CD4-positive, CD25-positive, alpha-beta regulatory T cell (primary cell): ENCODE results near the gene PARD3. TPM values are rescaled to one million over a fixed set of nuclear protein-coding genes. Genes with fewer than 3 reads are reported as not detected.

ENCODE experiments used
- ATAC-seq, 2 donors: fragments of 150-1000 bp; cut with Tn5 transposase; one replicate each; pipeline ENCODE4 v1.10.0; 2021; ENCODE audit warnings: low read depth in 2 of 2, moderate number of reproducible peaks in 2 of 2, moderate library complexity in 1 of 2
- DNase-seq, 3 donors: peaks; one replicate each; pipeline versions ENCODE4 v3.0.0 to v3.0.0-alpha.2; 2012 to 2022; ENCODE audit warnings: mixed read lengths in 1 of 3
- H3K27ac ChIP-seq: one replicate; pipeline ENCODE4 v1.7.0; 2013; ENCODE audit warnings: mild to moderate bottlenecking, low read length; ENCODE audit not compliant: insufficient read depth, poor library complexity, severe bottlenecking
- H3K27me3 ChIP-seq: one replicate; pipeline ENCODE4 v1.7.0; 2013; ENCODE audit warnings: low read length; ENCODE audit not compliant: control insufficient read depth, insufficient read depth
- H3K36me3 ChIP-seq: one replicate; pipeline ENCODE4 v1.7.0; 2013; ENCODE audit warnings: mild to moderate bottlenecking, low read length, moderate library complexity; ENCODE audit not compliant: control insufficient read depth, insufficient read depth
- H3K4me1 ChIP-seq: 2 replicates; pipeline ENCODE4 v1.7.0; 2013; ENCODE audit warnings: mild to moderate bottlenecking, low read length; ENCODE audit not compliant: insufficient read depth, control insufficient read depth, poor library complexity, severe bottlenecking
- H3K4me3 ChIP-seq: one replicate; pipeline ENCODE4 v1.7.0; 2013; ENCODE audit warnings: low read depth, mild to moderate bottlenecking, low read length, moderate library complexity
- H3K9me3 ChIP-seq, 2 experiments: 1 replicate in 1 of 2; 2 replicates in 1 of 2; pipeline ENCODE4 v1.7.0; 2013; ENCODE audit warnings: low read length in 2 of 2, mild to moderate bottlenecking in 1 of 2, moderate library complexity in 1 of 2; ENCODE audit not compliant: control insufficient read depth in 2 of 2
- H3K27ac Mint-ChIP-seq, 3 donors: one replicate each; pipeline ENCODE4 v1.8.0; 2020 to 2022; ENCODE audit warnings: mild to moderate bottlenecking in 3 of 3, mixed read lengths in 3 of 3, moderate library complexity in 2 of 3
- H3K27me3 Mint-ChIP-seq: one replicate; pipeline ENCODE4 v1.8.0; 2022; ENCODE audit warnings: mild to moderate bottlenecking, mixed read lengths
- H3K36me3 Mint-ChIP-seq: one replicate; pipeline ENCODE4 v1.8.0; 2020; ENCODE audit warnings: mixed read lengths
- H3K4me1 Mint-ChIP-seq, 4 donors: one replicate each; pipeline ENCODE4 v1.8.0; 2020 to 2022; ENCODE audit warnings: mixed read lengths in 4 of 4, mild to moderate bottlenecking in 1 of 4
- H3K4me3 Mint-ChIP-seq, 4 donors: one replicate each; pipeline ENCODE4 v1.8.0; 2020 to 2022; ENCODE audit warnings: mild to moderate bottlenecking in 4 of 4, mixed read lengths in 4 of 4, moderate library complexity in 3 of 4
- H3K9me3 Mint-ChIP-seq, 7 donors: one replicate each; pipeline ENCODE4 v1.8.0; 2020 to 2022; ENCODE audit warnings: mixed read lengths in 7 of 7, mild to moderate bottlenecking in 3 of 7, moderate library complexity in 2 of 7
- polyA plus RNA-seq, 4 donors: library from polyadenylated mRNA; unstranded; fragments of 300-500 nt; fragmentation: Illumina TruSeq; gene quantifications; one replicate each; pipeline ENCODE4 v1.2.3, GENCODE V29; 2021
- total RNA-seq: library from RNA; stranded (reverse); gene quantifications from one replicate; pipeline ENCODE4 v1.2.3, GENCODE V29; 2022

PARD3 gene
- total and polyA plus RNA-seq, 5 donors from 2014 or later = 0.08 to 0.79 TPM; not detected in 3

- Mint-ChIP-seq H3K4me3 (no peak overlapping the region), H3K27me3 (no peaks in the 10 kb centered on the region), H3K9me3 (peaks cover 0 to 2% (median 0%) of the 10 kb centered on the region in 7 donors), H3K4me1 (no peaks in the 10 kb centered on the region), H3K27ac (no peak overlapping the region), H3K36me3 (no peaks in the 10 kb centered on the region)
- no peaks in the 10 kb centered on the region for H3K4me1 ChIP-seq
- ATAC-seq (no peak), DNase-seq (no peak)
- H3K9me3 ChIP-seq = no peaks in the 10 kb centered on the region
- H3K27ac ChIP-seq = no peak overlapping the region
- H3K27me3 ChIP-seq = no peaks in the 10 kb centered on the region
- H3K4me3 ChIP-seq = no peak overlapping the region
- no peaks in the 10 kb centered on the region for H3K36me3 ChIP-seq
Observed at GRCh38 chr10:34687434-34688210, 127.5 kb downstream of the PARD3 start.

GRCh38 chr10:34682580-34682979 is 132.5 kb downstream of the PARD3 start:
- H3K4me1 ChIP-seq = no peaks in the 10 kb centered on the region
- no peak overlapping the region for H3K27ac Mint-ChIP-seq
- H3K9me3 Mint-ChIP-seq = no peaks in the 10 kb centered on the region
- H3K4me3 Mint-ChIP-seq = no peak overlapping the region
- ATAC-seq = no peak
- no peaks in the 10 kb centered on the region for H3K4me1 Mint-ChIP-seq
- DNase-seq = no peak
- H3K27me3 Mint-ChIP-seq = peaks cover 4% of the 10 kb centered on the region
- H3K27ac ChIP-seq = no peak overlapping the region
- no peaks in the 10 kb centered on the region for H3K27me3 ChIP-seq
- no peaks in the 10 kb centered on the region for H3K36me3 ChIP-seq
- no peaks in the 10 kb centered on the region for H3K36me3 Mint-ChIP-seq
- no peak overlapping the region for H3K4me3 ChIP-seq
- no peaks in the 10 kb centered on the region for H3K9me3 ChIP-seq

GRCh38 chr10:34681933-34682332 is 133.2 kb downstream of the PARD3 start:
- no peaks in the 10 kb centered on the region for H3K36me3 ChIP-seq
- no peaks in the 10 kb centered on the region for H3K4me1 ChIP-seq
- Mint-ChIP-seq H3K27ac (no peak overlapping the region), H3K27me3 (peaks cover 4% of the 10 kb centered on the region), H3K4me3 (no peak overlapping the region), H3K9me3 (no peaks in the 10 kb centered on the region), H3K36me3 (no peaks in the 10 kb centered on the region), H3K4me1 (no peaks in the 10 kb centered on the region)
- H3K9me3 ChIP-seq = no peaks in the 10 kb centered on the region
- H3K27ac ChIP-seq = no peak overlapping the region
- DNase-seq (no peak), ATAC-seq (no peak)
- no peaks in the 10 kb centered on the region for H3K27me3 ChIP-seq
- no peak overlapping the region for H3K4me3 ChIP-seq

- DNase-seq (no peak), ATAC-seq (no peak)
- Mint-ChIP-seq H3K36me3 (no peaks in the 10 kb centered on the region), H3K4me1 (no peaks in the 10 kb centered on the region), H3K27ac (no peak overlapping the region), H3K27me3 (peaks cover 4% of the 10 kb centered on the region), H3K4me3 (no peak overlapping the region), H3K9me3 (no peaks in the 10 kb centered on the region)
- H3K9me3 ChIP-seq = no peaks in the 10 kb centered on the region
- H3K36me3 ChIP-seq = no peaks in the 10 kb centered on the region
- no peak overlapping the region for H3K4me3 ChIP-seq
- H3K4me1 ChIP-seq = no peaks in the 10 kb centered on the region
- H3K27ac ChIP-seq = no peak overlapping the region
- no peaks in the 10 kb centered on the region for H3K27me3 ChIP-seq
Observed at GRCh38 chr10:34679177-34679576, 135.9 kb downstream of the PARD3 start.

DNA sequence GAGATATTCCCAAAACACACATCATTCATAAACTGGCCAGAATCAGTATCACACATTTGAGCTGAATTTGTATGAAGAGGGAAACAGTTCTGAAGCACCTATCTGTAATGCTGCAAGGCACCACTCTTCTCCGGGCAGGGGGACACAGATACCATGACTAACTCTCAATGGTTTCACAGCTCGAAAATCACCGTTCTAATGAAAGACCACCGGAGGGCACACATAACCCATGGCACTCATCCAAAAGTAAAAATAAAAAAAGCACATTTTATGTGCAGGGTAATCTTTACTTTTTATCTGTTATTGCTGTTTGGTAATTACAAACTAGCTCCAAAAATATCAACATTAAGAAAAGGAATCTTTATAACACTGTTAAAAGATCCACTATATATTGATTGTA is 137.5 kb downstream of the PARD3 start:
- H3K9me3 Mint-ChIP-seq = no peaks in the 10 kb centered on the region
- no peak overlapping the region for H3K27ac ChIP-seq
- no peaks in the 10 kb centered on the region for H3K36me3 ChIP-seq
- H3K36me3 Mint-ChIP-seq = no peaks in the 10 kb centered on the region
- H3K4me3 ChIP-seq = no peak overlapping the region
- no peak overlapping the region for H3K27ac Mint-ChIP-seq
- H3K27me3 ChIP-seq = no peaks in the 10 kb centered on the region
- no peaks in the 10 kb centered on the region for H3K4me1 Mint-ChIP-seq
- H3K9me3 ChIP-seq = no peaks in the 10 kb centered on the region
- H3K4me3 Mint-ChIP-seq = no peak overlapping the region
- no peaks in the 10 kb centered on the region for H3K4me1 ChIP-seq
- ATAC-seq (no peak), DNase-seq (no peak)
- H3K27me3 Mint-ChIP-seq = peaks cover 4% of the 10 kb centered on the region

DNA sequence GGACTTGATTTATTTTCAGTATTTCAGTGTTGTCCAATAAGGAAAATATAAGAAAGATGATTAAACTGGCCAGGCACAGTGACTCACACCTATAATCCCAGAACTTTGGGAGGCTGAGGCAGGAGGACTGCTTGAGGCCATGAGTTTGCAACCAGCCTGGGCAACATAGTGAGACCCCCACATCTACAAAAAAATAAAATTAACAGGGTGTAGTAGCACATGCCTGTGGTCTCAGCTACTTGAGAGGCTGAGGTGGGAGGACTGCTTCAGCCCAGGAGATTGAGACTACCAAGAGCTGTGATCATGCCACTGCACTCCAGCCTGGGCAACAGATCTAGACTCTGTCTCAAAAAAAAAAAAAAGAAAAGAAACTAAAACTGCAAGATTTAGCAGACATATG is 138.0 kb downstream of the PARD3 start:
- no peaks in the 10 kb centered on the region for H3K4me1 Mint-ChIP-seq
- ATAC-seq = no peak

GRCh38 chr10:34674176-34674575 is 140.9 kb downstream of the PARD3 start:
- H3K27ac Mint-ChIP-seq = no peak overlapping the region
- no peak overlapping the region for H3K27ac ChIP-seq
- no peaks in the 10 kb centered on the region for H3K4me1 Mint-ChIP-seq
- no peaks in the 10 kb centered on the region for H3K9me3 Mint-ChIP-seq
- no peaks in the 10 kb centered on the region for H3K36me3 Mint-ChIP-seq
- DNase-seq (no peak), ATAC-seq (no peak)
- H3K27me3 ChIP-seq = no peaks in the 10 kb centered on the region
- no peak overlapping the region for H3K4me3 Mint-ChIP-seq
- H3K4me1 ChIP-seq = no peaks in the 10 kb centered on the region
- H3K4me3 ChIP-seq = no peak overlapping the region
- no peaks in the 10 kb centered on the region for H3K9me3 ChIP-seq
- H3K27me3 Mint-ChIP-seq = peaks cover 3% of the 10 kb centered on the region
- H3K36me3 ChIP-seq = no peaks in the 10 kb centered on the region

More for the DNA sequence above, 138.0 kb downstream of the PARD3 start:
- Mint-ChIP-seq H3K36me3 (no peaks in the 10 kb centered on the region), H3K27ac (no peak overlapping the region), H3K4me3 (no peak overlapping the region), H3K9me3 (no peaks in the 10 kb centered on the region), H3K27me3 (peaks cover 4% of the 10 kb centered on the region)
- Histone ChIP-seq H3K36me3 (no peaks in the 10 kb centered on the region), H3K27ac (no peak overlapping the region), H3K4me3 (no peak overlapping the region), H3K27me3 (no peaks in the 10 kb centered on the region), H3K9me3 (no peaks in the 10 kb centered on the region), H3K4me1 (no peaks in the 10 kb centered on the region)
- DNase-seq = no peak

GRCh38 chr10:34670081-34670480 is 145.0 kb downstream of the PARD3 start:
- ATAC-seq (no peak), DNase-seq (no peak)
- Histone ChIP-seq H3K4me1 (no peaks in the 10 kb centered on the region), H3K36me3 (no peaks in the 10 kb centered on the region), H3K4me3 (no peak overlapping the region), H3K27me3 (no peaks in the 10 kb centered on the region), H3K9me3 (no peaks in the 10 kb centered on the region), H3K27ac (no peak overlapping the region)
- H3K9me3 Mint-ChIP-seq = peaks cover 0 to 2% (median 0%) of the 10 kb centered on the region in 7 donors
- no peaks in the 10 kb centered on the region for H3K36me3 Mint-ChIP-seq
- H3K4me3 Mint-ChIP-seq = no peak overlapping the region
- no peak overlapping the region for H3K27ac Mint-ChIP-seq
- no peaks in the 10 kb centered on the region for H3K4me1 Mint-ChIP-seq
- peaks cover 8% of the 10 kb centered on the region for H3K27me3 Mint-ChIP-seq
